HEK293 (cell line): ENCODE results near the gene TPM2.

Experiments
- BCL11B ChIP-seq: fragments of 450-650 bp; formaldehyde crosslinking; IDR thresholded peaks from 2 replicates; pipeline ENCODE4 v1.5.1; 2016; ENCODE audit warnings: low read depth, missing biosample characterization, missing genetic modification characterization
- GLI2 ChIP-seq: fragments of 450-650 bp; formaldehyde crosslinking; IDR thresholded peaks from 2 replicates; pipeline ENCODE4; 2017; ENCODE audit warnings: missing biosample characterization, missing genetic modification characterization, low read depth, borderline replicate concordance
- GLIS2 ChIP-seq: fragments of 450-650 bp; formaldehyde crosslinking; IDR thresholded peaks from 2 replicates; pipeline ENCODE4 v1.5.1; 2016; ENCODE audit warnings: missing biosample characterization, missing genetic modification characterization
- KLF1 ChIP-seq: fragments of 450-650 bp; formaldehyde crosslinking; IDR thresholded peaks from 2 replicates; pipeline ENCODE4 v1.5.1; 2016; ENCODE audit warnings: missing biosample characterization, missing genetic modification characterization
- KLF16 ChIP-seq: fragments of 450-650 bp; formaldehyde crosslinking; IDR thresholded peaks from 2 replicates; pipeline ENCODE4 v1.5.1; 2017; ENCODE audit warnings: missing biosample characterization, missing genetic modification characterization
- KLF7 ChIP-seq: fragments of 450-650 bp; formaldehyde crosslinking; IDR thresholded peaks from 2 replicates; pipeline ENCODE4 v1.5.1; 2016; ENCODE audit warnings: missing biosample characterization, missing genetic modification characterization, borderline replicate concordance
- OVOL3 ChIP-seq: fragments of 450-650 bp; formaldehyde crosslinking; IDR thresholded peaks from 2 replicates; pipeline ENCODE4 v1.5.1; 2016; ENCODE audit warnings: missing biosample characterization, missing genetic modification characterization
- RBAK ChIP-seq: fragments of 450-650 bp; formaldehyde crosslinking; IDR thresholded peaks from 2 replicates; pipeline ENCODE4 v1.5.1; 2016; ENCODE audit warnings: missing biosample characterization, missing genetic modification characterization
- SETDB1 ChIP-seq: IDR thresholded peaks from one replicate; pipeline ENCODE4 v1.6.1; 2017; ENCODE audit warnings: mild to moderate bottlenecking, low read length, moderate library complexity, mixed read lengths; ENCODE audit not compliant: insufficient read length
- YY2 ChIP-seq: fragments of 450-650 bp; formaldehyde crosslinking; IDR thresholded peaks from 2 replicates; pipeline ENCODE4 v1.5.1; 2016; ENCODE audit warnings: missing biosample characterization, missing genetic modification characterization
- ZBTB26 ChIP-seq: fragments of 450-650 bp; formaldehyde crosslinking; optimal IDR thresholded peaks from 2 replicates; pipeline ENCODE3; 2016; ENCODE audit warnings: missing biosample characterization, mild to moderate bottlenecking, missing genetic modification characterization
- ZBTB49 ChIP-seq: fragments of 450-650 bp; formaldehyde crosslinking; IDR thresholded peaks from 2 replicates; pipeline ENCODE4 v1.5.1; 2016; ENCODE audit warnings: missing biosample characterization, missing genetic modification characterization, low read depth
- ZNF10 ChIP-seq: fragments of 450-650 bp; formaldehyde crosslinking; IDR thresholded peaks from 2 replicates; pipeline ENCODE4 v1.5.1; 2017; ENCODE audit warnings: missing biosample characterization, missing genetic modification characterization
- ZNF114 ChIP-seq: fragments of 450-650 bp; formaldehyde crosslinking; IDR thresholded peaks from 2 replicates; pipeline ENCODE4 v1.5.0; 2017; ENCODE audit warnings: missing biosample characterization, missing genetic modification characterization
- ZNF138 ChIP-seq: fragments of 450-650 bp; formaldehyde crosslinking; IDR thresholded peaks from 2 replicates; pipeline ENCODE4 v1.5.1; 2016; ENCODE audit warnings: missing biosample characterization, missing genetic modification characterization, borderline replicate concordance
- ZNF157 ChIP-seq: fragments of 450-650 bp; formaldehyde crosslinking; IDR thresholded peaks from 2 replicates; pipeline ENCODE4 v1.5.1; 2016; ENCODE audit warnings: missing biosample characterization, missing genetic modification characterization
- ZNF169 ChIP-seq: fragments of 450-650 bp; formaldehyde crosslinking; IDR thresholded peaks from 2 replicates; pipeline ENCODE4 v1.5.1; 2016; ENCODE audit warnings: missing biosample characterization, missing genetic modification characterization
- ZNF202 ChIP-seq: fragments of 450-650 bp; formaldehyde crosslinking; IDR thresholded peaks from 2 replicates; pipeline ENCODE4 v1.5.1; 2016; ENCODE audit warnings: missing biosample characterization, missing genetic modification characterization, borderline replicate concordance
- ZNF211 ChIP-seq: fragments of 450-650 bp; formaldehyde crosslinking; IDR thresholded peaks from 2 replicates; pipeline ENCODE4 v1.5.1; 2016; ENCODE audit warnings: low read depth, missing biosample characterization, missing genetic modification characterization
- ZNF23 ChIP-seq: fragments of 450-650 bp; formaldehyde crosslinking; IDR thresholded peaks from 2 replicates; pipeline ENCODE4 v1.5.1; 2016; ENCODE audit warnings: missing biosample characterization, missing genetic modification characterization, borderline replicate concordance
- ZNF24 ChIP-seq: fragments of 450-650 bp; formaldehyde crosslinking; IDR thresholded peaks from 2 replicates; pipeline ENCODE4 v1.5.1; 2016; ENCODE audit warnings: missing biosample characterization, missing genetic modification characterization
- ZNF292 ChIP-seq: fragments of 450-650 bp; formaldehyde crosslinking; IDR thresholded peaks from 2 replicates; pipeline ENCODE4 v1.5.1; 2016; ENCODE audit warnings: low read depth, missing biosample characterization, missing genetic modification characterization, borderline replicate concordance
- ZNF324 ChIP-seq: fragments of 450-650 bp; formaldehyde crosslinking; IDR thresholded peaks from 2 replicates; pipeline ENCODE4 v1.5.1; 2016; ENCODE audit warnings: missing biosample characterization, missing genetic modification characterization
- ZNF362 ChIP-seq: fragments of 450-650 bp; formaldehyde crosslinking; IDR thresholded peaks from 2 replicates; pipeline ENCODE4 v1.5.1; 2016; ENCODE audit warnings: missing biosample characterization, missing genetic modification characterization
- ZNF391 ChIP-seq: fragments of 450-650 bp; formaldehyde crosslinking; IDR thresholded peaks from 2 replicates; pipeline ENCODE4 v1.5.1; 2016; ENCODE audit warnings: low read depth, missing biosample characterization, missing genetic modification characterization, borderline replicate concordance
- ZNF426 ChIP-seq: fragments of 450-650 bp; formaldehyde crosslinking; IDR thresholded peaks from 2 replicates; pipeline ENCODE4 v1.5.1; 2017; ENCODE audit warnings: missing biosample characterization, missing genetic modification characterization, mild to moderate bottlenecking, inconsistent platforms, moderate library complexity
- ZNF48 ChIP-seq: fragments of 450-650 bp; formaldehyde crosslinking; IDR thresholded peaks from 2 replicates; pipeline ENCODE4 v1.5.1; 2016; ENCODE audit warnings: missing biosample characterization, missing genetic modification characterization
- ZNF596 ChIP-seq: fragments of 450-650 bp; IDR thresholded peaks from 2 replicates; pipeline ENCODE4 v1.5.0; 2018; ENCODE audit warnings: missing biosample characterization, mild to moderate bottlenecking, missing genetic modification characterization, moderate library complexity
- ZNF654 ChIP-seq: fragments of 450-650 bp; formaldehyde crosslinking; IDR thresholded peaks from 2 replicates; pipeline ENCODE4 v1.5.1; 2016; ENCODE audit warnings: low read depth, missing biosample characterization, missing genetic modification characterization
- ZNF660 ChIP-seq: fragments of 450-650 bp; IDR thresholded peaks from 2 replicates; pipeline ENCODE4 v1.5.1; 2018; ENCODE audit warnings: missing biosample characterization, mild to moderate bottlenecking, missing genetic modification characterization
- ZNF677 ChIP-seq: fragments of 450-650 bp; IDR thresholded peaks from 2 replicates; pipeline ENCODE4 v1.5.0; 2018; ENCODE audit warnings: missing biosample characterization, mild to moderate bottlenecking, missing genetic modification characterization, moderate library complexity
- ZNF747 ChIP-seq: fragments of 450-650 bp; formaldehyde crosslinking; IDR thresholded peaks from 2 replicates; pipeline ENCODE4 v1.5.1; 2016; ENCODE audit warnings: missing biosample characterization, missing genetic modification characterization
- ZNF76 ChIP-seq: fragments of 450-650 bp; formaldehyde crosslinking; IDR thresholded peaks from 2 replicates; pipeline ENCODE4; 2016; ENCODE audit warnings: low read depth, missing biosample characterization, missing genetic modification characterization, borderline replicate concordance
- ZNF776 ChIP-seq: fragments of 450-650 bp; formaldehyde crosslinking; IDR thresholded peaks from 2 replicates; pipeline ENCODE4 v1.5.0; 2017; ENCODE audit warnings: missing biosample characterization, missing genetic modification characterization, borderline replicate concordance
- ZNF843 ChIP-seq: fragments of 450-650 bp; formaldehyde crosslinking; IDR thresholded peaks from 2 replicates; pipeline ENCODE4 v1.5.1; 2016; ENCODE audit warnings: missing biosample characterization, missing genetic modification characterization
- ZSCAN18 ChIP-seq: fragments of 450-650 bp; formaldehyde crosslinking; IDR thresholded peaks from 2 replicates; pipeline ENCODE4 v1.5.1; 2016; ENCODE audit warnings: missing biosample characterization, missing genetic modification characterization

TPM2 gene

GRCh38 chr9:35657546-35658136, 32.1 kb downstream of the TPM2 start, which contains the start of gene RMRP (continued):
- no peak for TF ChIP-seq ZBTB49 (tag by site-specific recombination)
- peak; percentile 97 for TF ChIP-seq GLIS2 (tag by site-specific recombination)
- TF ChIP-seq ZNF48, result no peak
- TF ChIP-seq OVOL3 (tag by site-specific recombination), result no peak; the same call in 1 of the 2 replicates
- peak; percentile 95 for TF ChIP-seq ZNF391 (tag by site-specific recombination)
- no peak for TF ChIP-seq SETDB1
- TF ChIP-seq RBAK, result no peak
- no peak for TF ChIP-seq GLI2 (tag by site-specific recombination)
- peak; percentile 84 for TF ChIP-seq ZNF324 (tag by site-specific recombination)
- no peak for TF ChIP-seq ZNF23 (tag by site-specific recombination)
- peak; percentile 70; the same call in 1 of the 2 replicates for TF ChIP-seq ZNF843
- TF ChIP-seq ZNF362, result no peak
- TF ChIP-seq ZNF10, result 0 out of 2 replicates have a peak, but pooled peaks have one; percentile 62
- peak; percentile 68 for TF ChIP-seq ZNF596 (tag by site-specific recombination)
- peak; percentile 92 for TF ChIP-seq ZNF24
- peak; percentile 99 for TF ChIP-seq BCL11B (tag by site-specific recombination)
- TF ChIP-seq ZNF76, result peak; percentile 65; the same call in 1 of the 2 replicates
- no peak for TF ChIP-seq ZNF114
- peak; percentile 97 for TF ChIP-seq KLF16 (tag by site-specific recombination)
- TF ChIP-seq ZNF157, result 0 out of 2 replicates have a peak, but pooled peaks have one; percentile 23
- TF ChIP-seq ZBTB26 (tag by site-specific recombination), result peak; percentile 95
- TF ChIP-seq YY2 (tag by site-specific recombination), result no peak; the same call in 1 of the 2 replicates
- no peak for TF ChIP-seq ZNF654 (tag by site-specific recombination)
- TF ChIP-seq ZNF202 (tag by site-specific recombination), result no peak
- peak; percentile 86; the same call in 1 of the 2 replicates for TF ChIP-seq ZSCAN18 (tag by site-specific recombination)
- TF ChIP-seq ZNF292 (tag by site-specific recombination), result no peak
- peak; percentile 95 for TF ChIP-seq ZNF660
- TF ChIP-seq ZNF776 (tag by site-specific recombination), result no peak
- no peak for TF ChIP-seq ZNF169 (tag by site-specific recombination)
- TF ChIP-seq ZNF747, result no peak
- TF ChIP-seq KLF7, result peak; percentile 90; the same call in 1 of the 2 replicates
- no peak for TF ChIP-seq ZNF426 (tag by site-specific recombination)
- no peak for TF ChIP-seq ZNF138
- TF ChIP-seq ZNF677, result no peak
- no peak; the same call in 1 of the 2 replicates for TF ChIP-seq KLF1 (tag by site-specific recombination)
- no peak for TF ChIP-seq ZNF211 (tag by site-specific recombination)
